Esophagus muscularis mucosa (tissue), 3 donors: ENCODE results near the gene FAM8A1.

Source experiments
- CTCF ChIP-seq, 3 experiments: fragments of 200-600 bp in 2 of 3; fragments of 450-650 bp in 1 of 3; sonication (generic) in 2 of 3; IDR thresholded peaks; one replicate each; pipeline ENCODE4 v1.5.1; 2017 to 2019; ENCODE audit warnings: antibody characterized with exemption in 3 of 3, mild to moderate bottlenecking in 2 of 3, moderate library complexity in 1 of 3
- POLR2A ChIP-seq: fragments of 450-650 bp; IDR thresholded peaks from one replicate; pipeline ENCODE4 v1.6.1; 2017; ENCODE audit warnings: antibody characterized with exemption, moderate library complexity, mild to moderate bottlenecking, low read depth
- POLR2AphosphoS5 ChIP-seq, 2 donors: sonication (generic); formaldehyde crosslinking; IDR thresholded peaks; one replicate each; pipeline ENCODE4 v1.6.1; 2017; ENCODE audit warnings: antibody characterized with exemption in 2 of 2

- TF ChIP-seq CTCF (IDR thresholded peaks at IDR 0.05) (no peak), POLR2AphosphoS5 (IDR thresholded peaks at IDR 0.05) (no peak), POLR2A (no peak)
These were observed 34.7 kb upstream of the FAM8A1 start for GRCh38 chr6:17565399-17565798.
